OCI-LY3 (cell line): ENCODE data around the gene ZIC5.

Experiments used
- H2AFZ ChIP-seq: fragments of 200-600, 300-600 bp; shearing (Covaris generic); 2 replicates; pipeline ENCODE4 v1.6.0; 2014; ENCODE audit warnings: antibody characterized with exemption, low read depth, low read length
- H3K27ac ChIP-seq: fragments of 200-600, 300-600 bp; sonication (generic); 2 replicates; pipeline ENCODE4 v1.5.1; 2014; ENCODE audit warnings: mild to moderate bottlenecking, low read length, moderate library complexity, mixed read lengths
- H3K27me3 ChIP-seq: fragments of 200-600, 300-600 bp; sonication (generic); 2 replicates; pipeline ENCODE4 v1.6.1; 2014; ENCODE audit warnings: low read depth, low read length, mixed read lengths
- H3K36me3 ChIP-seq: fragments of 200-600, 300-600 bp; sonication (generic); replicated peaks from 2 replicates; pipeline ENCODE3; 2014; ENCODE audit warnings: low read depth, low read length, mixed read lengths
- H3K4me1 ChIP-seq: fragments of 300-600, 200-600 bp; sonication (generic); 2 replicates; pipeline ENCODE4 v1.6.1; 2014; ENCODE audit warnings: low read length, mixed read lengths
- H3K4me2 ChIP-seq: fragments of 200-600, 300-600 bp; sonication (generic); 2 replicates; pipeline ENCODE4 v1.6.1; 2014; ENCODE audit warnings: low read length, mixed read lengths
- H3K4me3 ChIP-seq: fragments of 300-600, 200-600 bp; sonication (generic); 2 replicates; pipeline ENCODE4 v1.5.1; 2014; ENCODE audit warnings: antibody characterized with exemption, mild to moderate bottlenecking, low read length, moderate library complexity
- H3K79me2 ChIP-seq: fragments of 300-600, 200-600 bp; shearing (Covaris generic); 2 replicates; pipeline ENCODE4 v1.6.1; 2014; ENCODE audit warnings: mild to moderate bottlenecking, low read length, mixed read lengths
- H3K9ac ChIP-seq: fragments of 300-600, 200-600 bp; shearing (Covaris generic); 2 replicates; pipeline ENCODE4 v1.6.0; 2014; ENCODE audit warnings: mild to moderate bottlenecking, low read length, moderate library complexity
- H3K9me3 ChIP-seq: fragments of 200-600, 300-600 bp; shearing (Covaris generic); 2 replicates; pipeline ENCODE4 v1.6.1; 2014; ENCODE audit warnings: low read length, mixed read lengths; ENCODE audit not compliant: insufficient read depth
- H4K20me1 ChIP-seq: fragments of 200-600, 300-600 bp; sonication (generic); 2 replicates; pipeline ENCODE4 v1.6.1; 2016; ENCODE audit warnings: low read length, mixed read lengths; ENCODE audit not compliant: insufficient read depth
- CTCF ChIP-seq: fragments of 200-600, 300-600 bp; sonication (generic); IDR thresholded peaks from 2 replicates; pipeline ENCODE4 v1.5.1; 2014; ENCODE audit warnings: antibody characterized with exemption, low read length, low read depth
- EZH2phosphoT487 ChIP-seq: fragments of 200-600 bp; shearing (Covaris generic); IDR thresholded peaks from 2 replicates; pipeline ENCODE4 v1.6.1; 2018; ENCODE audit warnings: antibody characterized with exemption, mixed run types, low read depth

ZIC5 gene

GRCh38 chr13:99985241-99985874 is 13.8 kb upstream of the ZIC5 start:
- Histone ChIP-seq H3K4me2 (no peak overlapping the region), H3K9me3 (no peaks in the 10 kb centered on the region), H4K20me1 (no peaks in the 10 kb centered on the region), H3K36me3 (no peaks in the 10 kb centered on the region), H3K27ac (no peak overlapping the region), H3K79me2 (peaks cover 19% of the 10 kb centered on the region), H3K27me3 (no peaks in the 10 kb centered on the region), H3K4me3 (no peak overlapping the region), H3K9ac (no peak overlapping the region), H2AFZ (no peak overlapping the region), H3K4me1 (peaks cover 7% of the 10 kb centered on the region; the same call in 1 of the 2 replicates)
- no peak for TF ChIP-seq EZH2phosphoT487
- no peak for TF ChIP-seq CTCF

GRCh38 chr13:99984461-99985240 is 13.1 kb upstream of the ZIC5 start:
- Histone ChIP-seq H3K4me1 (peaks cover 7% of the 10 kb centered on the region; the same call in 1 of the 2 replicates), H3K36me3 (no peaks in the 10 kb centered on the region), H3K79me2 (peaks cover 19% of the 10 kb centered on the region), H2AFZ (no peak overlapping the region), H3K27me3 (no peaks in the 10 kb centered on the region), H3K4me3 (no peak overlapping the region), H3K9me3 (no peaks in the 10 kb centered on the region), H3K27ac (no peak overlapping the region), H3K4me2 (no peak overlapping the region), H4K20me1 (no peaks in the 10 kb centered on the region), H3K9ac (no peak overlapping the region)
- TF ChIP-seq CTCF (no peak), EZH2phosphoT487 (no peak)

GRCh38 chr13:99983499-99984401 is 12.2 kb upstream of the ZIC5 start:
- Histone ChIP-seq H3K27me3 (0 out of 2 replicates have a peak, but pooled peaks cover 2% of the 10 kb centered on the region), H3K9ac (no peak overlapping the region), H3K27ac (no peak overlapping the region), H3K79me2 (peaks cover 19% of the 10 kb centered on the region), H4K20me1 (no peaks in the 10 kb centered on the region), H3K9me3 (no peaks in the 10 kb centered on the region), H2AFZ (no peak overlapping the region), H3K36me3 (no peaks in the 10 kb centered on the region), H3K4me1 (peaks cover 7% of the 10 kb centered on the region; the same call in 1 of the 2 replicates), H3K4me3 (0 out of 2 replicates have a peak overlapping the region, but pooled peaks have one; percentile 92), H3K4me2 (peak overlapping the region; percentile 57)
- TF ChIP-seq CTCF (no peak), EZH2phosphoT487 (no peak)
